Uterine smooth muscle cell (primary cell): Measurements from ENCODE around the gene NOP9. TPM values are rescaled to one million over a fixed set of nuclear protein-coding genes. Genes with fewer than 3 reads are reported as not detected.

Experiments used
- total RNA-seq: library from RNA; depleted of rRNA; stranded (reverse); fragments of >200 nt; gene quantifications from 2 replicates; pipeline ENCODE4 v1.2.3, GENCODE V29; 2014

Gene NOP9, protein sequence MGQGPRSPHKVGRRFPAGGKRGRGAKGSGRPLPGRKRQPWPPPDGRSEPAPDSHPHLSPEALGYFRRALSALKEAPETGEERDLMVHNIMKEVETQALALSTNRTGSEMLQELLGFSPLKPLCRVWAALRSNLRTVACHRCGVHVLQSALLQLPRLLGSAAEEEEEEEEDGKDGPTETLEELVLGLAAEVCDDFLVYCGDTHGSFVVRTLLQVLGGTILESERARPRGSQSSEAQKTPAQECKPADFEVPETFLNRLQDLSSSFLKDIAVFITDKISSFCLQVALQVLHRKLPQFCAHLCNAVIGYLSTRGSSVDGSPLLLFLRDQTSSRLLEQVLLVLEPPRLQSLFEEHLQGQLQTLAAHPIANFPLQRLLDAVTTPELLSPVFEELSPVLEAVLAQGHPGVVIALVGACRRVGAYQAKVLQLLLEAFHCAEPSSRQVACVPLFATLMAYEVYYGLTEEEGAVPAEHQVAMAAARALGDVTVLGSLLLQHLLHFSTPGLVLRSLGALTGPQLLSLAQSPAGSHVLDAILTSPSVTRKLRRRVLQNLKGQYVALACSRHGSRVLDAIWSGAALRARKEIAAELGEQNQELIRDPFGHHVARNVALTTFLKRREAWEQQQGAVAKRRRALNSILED
- total RNA-seq, result 22.6 and 29.0 TPM in 2 replicates

DNA sequence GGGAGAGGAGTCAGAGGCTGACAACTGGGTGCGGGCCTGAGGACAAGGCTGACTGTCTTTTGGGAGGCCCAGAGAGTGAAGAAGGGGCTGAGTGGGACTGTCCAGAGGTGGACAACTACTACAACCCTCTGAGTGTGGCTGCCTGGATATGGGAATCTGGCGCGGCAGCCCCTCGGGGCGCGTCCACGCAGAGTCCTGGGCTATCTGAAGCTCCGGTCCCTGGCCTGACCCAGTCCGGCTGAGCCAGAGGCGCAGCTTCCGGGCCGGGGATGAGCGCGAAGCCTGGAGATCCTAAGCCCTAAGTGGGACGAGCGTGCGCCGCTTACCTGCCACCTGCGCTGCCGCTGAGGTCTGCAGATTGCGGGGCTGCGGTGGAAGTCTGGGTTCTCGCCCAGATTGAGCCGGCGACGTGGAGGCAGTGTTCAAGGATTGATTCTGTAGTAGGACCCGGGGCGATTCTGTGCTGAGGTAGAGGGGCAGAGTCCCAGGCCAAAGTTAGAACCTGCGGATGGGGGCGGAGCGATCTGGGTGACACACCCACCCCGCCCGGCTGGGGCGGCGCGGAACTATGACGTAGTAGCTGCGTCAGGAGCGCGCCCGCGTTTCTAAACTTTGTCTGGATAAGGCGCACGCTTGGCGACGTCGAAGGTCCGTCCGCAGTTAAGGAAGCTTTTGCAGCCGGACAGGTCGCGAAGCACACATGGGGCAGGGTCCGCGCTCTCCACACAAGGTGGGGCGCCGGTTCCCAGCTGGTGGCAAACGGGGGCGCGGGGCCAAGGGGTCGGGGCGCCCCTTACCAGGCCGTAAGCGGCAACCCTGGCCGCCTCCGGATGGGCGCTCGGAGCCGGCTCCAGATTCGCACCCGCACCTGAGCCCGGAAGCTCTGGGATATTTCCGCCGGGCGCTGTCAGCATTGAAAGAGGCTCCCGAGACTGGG is at the start of gene NOP9, which contains the start of gene DHRS1:
NOP9 (plus strand) TSS at position 596 of the 937 bp plus-strand sequence; CDS start at position 701, 105 bp downstream.
DHRS1 (minus strand) TSS at position 526 of the 937 bp plus-strand sequence. CDS start 674 bp downstream, outside the sequence.

DNA sequence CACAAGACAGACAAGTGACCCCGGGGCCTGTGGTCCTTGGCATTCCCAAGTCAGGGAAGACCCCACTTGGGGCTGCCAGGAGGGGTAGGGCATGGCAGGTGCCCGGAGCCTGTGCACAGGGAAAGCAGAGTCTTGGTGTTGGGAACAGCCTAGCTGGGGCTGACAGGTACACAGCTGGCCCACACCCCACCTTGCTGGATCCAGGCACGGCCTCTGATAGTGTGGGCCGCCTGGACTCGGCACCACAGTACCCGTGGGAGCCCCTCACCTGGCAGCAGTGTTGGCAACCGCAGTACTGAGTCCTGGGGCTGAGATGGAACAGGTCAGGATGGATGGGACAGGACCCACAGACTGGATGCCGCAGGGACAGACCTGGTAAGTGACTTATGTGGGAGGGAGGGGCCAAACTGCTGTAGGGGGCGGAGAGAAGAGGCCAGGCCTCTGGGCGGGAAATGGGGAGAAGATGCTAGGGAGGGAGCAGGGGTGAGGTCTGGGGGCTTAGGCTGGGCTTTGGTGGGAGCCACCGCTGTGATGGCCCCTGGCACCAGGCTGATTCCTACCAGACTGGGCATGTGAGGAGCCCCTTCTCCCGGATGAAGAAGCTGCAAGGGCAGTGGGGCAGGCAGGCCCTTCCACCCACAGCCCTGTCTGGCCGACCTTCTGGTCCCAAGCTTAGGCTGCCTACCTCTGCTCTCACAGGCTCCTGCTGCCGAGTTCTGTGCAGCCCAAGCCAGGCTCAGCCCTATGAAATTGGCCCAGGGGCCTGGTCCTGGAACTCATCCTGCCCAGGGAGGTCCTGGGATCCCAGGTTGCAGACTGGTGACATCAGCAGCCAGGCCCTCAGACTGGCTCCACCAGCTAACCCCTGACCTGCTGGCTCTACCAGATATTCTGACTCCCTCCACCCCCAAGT is 36.6 kb upstream of the NOP9 start, which contains the start of gene TGM1:
TGM1 (minus strand) TSS at position 357 of the 913 bp plus-strand sequence. CDS start 825 bp downstream, outside the sequence.

DNA sequence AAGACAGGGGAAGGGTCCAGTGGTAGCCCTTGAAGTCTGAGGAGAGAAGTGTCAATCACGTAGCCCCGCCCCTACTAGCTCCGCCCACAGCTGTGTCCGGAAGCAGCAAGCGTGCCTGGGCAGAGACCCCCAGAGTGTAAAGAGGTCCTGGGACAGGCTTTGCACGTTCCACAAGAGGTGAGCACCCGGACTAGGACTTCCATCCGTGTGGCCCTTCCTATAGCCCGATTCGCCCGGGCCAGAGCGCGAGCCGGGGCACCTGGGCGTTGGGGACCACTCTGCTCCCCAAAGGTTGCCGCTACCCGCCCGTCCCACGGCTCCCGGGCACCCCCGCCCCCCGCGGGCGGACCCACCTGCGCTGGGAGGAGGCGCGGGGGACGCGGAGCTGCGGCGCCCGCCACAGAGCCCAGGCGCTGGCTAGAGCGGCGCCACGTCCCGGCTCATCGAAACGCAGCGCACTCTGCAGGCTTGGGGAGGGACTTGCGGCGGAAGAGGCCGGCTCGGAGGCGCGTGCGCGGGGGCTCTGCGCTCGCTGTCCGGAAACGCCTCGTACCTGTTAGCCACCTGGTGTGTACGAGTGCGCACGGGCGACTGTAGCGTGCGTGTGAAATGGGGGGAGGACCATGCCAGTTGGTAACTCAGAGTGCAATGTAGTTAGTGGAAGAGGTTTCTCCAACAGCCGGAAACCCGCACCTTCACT is 28.4 kb upstream of the NOP9 start, which contains the start of gene RABGGTA:
RABGGTA (minus strand) TSS at position 464 of the 700 bp plus-strand sequence. CDS start 482 bp downstream, outside the sequence.

DNA sequence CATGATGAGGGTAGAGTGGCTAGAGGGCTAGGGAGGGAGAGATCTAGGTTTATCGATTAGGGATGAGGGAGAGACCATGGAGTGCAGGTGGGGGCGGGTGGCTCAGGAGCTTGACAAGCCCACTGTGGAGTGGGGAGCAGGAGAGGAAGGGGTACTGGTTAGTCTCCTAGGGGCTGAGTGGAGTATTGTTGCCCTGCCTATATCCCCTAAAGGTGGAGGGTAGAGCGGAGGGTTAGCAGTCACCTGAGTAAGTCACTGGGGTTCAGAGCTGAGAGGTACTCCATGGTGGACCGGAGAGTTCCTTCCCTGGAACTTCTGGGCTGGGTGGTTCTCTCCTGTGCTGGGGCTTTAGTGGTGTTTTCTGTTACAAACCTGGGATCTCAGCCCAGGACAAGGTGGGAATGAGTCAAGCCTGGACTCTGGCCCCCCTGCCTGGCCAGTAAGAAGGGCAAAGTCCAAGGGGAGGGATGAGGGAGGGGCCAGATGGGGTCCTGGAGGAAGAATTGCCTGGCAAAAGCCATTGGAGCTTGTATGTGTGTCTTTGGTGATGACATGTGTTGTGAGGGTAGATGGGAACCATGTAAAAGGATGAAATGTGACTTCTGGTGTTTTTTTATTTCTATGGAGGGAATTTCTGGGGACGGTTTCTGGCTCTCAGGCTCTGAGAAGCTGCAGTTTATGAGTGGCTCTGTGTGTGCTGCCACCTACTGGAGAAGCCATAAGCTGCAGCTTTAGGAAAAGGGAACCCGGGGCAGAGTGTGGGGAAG is 8.1 kb downstream of the NOP9 start, which contains the start of gene CIDEB:
CIDEB (minus strand) TSS at position 403 of the 767 bp plus-strand sequence; CDS start at position 284, 119 bp downstream.

DNA sequence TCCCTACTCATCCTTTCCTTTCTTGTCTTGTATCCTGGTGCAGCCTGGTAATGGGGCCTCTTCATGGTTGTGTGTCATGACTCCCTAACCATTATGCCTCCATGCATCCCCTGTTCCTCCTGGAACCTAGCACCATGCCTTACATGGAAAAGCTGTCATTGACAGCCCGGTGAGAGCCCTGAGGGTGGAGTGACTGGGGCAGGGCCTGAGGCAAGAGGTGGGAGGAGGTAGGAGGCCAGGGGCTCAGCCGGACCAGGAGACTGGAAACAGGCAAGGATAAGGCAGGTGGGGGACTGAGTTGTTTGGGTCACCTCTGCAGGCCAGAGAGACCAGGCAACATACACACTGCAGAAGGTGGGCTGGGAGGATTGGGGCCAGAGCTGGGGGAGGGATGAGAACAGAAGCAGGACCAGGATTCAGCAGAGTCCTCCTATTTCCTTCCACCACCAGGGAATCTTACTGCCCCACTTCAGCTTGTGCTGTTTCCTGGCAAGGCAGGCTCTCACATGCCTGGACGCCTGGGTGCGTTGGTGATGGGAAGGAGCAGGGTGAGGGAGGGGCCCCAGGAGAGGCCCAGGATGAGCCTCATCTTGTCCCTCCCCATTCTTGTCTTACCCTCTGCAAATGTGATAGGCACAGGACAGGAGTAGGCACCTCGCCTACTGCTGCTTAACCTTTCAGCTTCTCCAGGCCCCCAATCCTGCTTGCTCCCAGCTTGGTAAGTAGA is 10.1 kb downstream of the NOP9 start, which contains the start of gene LTB4R2:
LTB4R2 (plus strand) TSS at position 603 of the 727 bp plus-strand sequence. CDS start 525 bp downstream, outside the sequence.

DNA sequence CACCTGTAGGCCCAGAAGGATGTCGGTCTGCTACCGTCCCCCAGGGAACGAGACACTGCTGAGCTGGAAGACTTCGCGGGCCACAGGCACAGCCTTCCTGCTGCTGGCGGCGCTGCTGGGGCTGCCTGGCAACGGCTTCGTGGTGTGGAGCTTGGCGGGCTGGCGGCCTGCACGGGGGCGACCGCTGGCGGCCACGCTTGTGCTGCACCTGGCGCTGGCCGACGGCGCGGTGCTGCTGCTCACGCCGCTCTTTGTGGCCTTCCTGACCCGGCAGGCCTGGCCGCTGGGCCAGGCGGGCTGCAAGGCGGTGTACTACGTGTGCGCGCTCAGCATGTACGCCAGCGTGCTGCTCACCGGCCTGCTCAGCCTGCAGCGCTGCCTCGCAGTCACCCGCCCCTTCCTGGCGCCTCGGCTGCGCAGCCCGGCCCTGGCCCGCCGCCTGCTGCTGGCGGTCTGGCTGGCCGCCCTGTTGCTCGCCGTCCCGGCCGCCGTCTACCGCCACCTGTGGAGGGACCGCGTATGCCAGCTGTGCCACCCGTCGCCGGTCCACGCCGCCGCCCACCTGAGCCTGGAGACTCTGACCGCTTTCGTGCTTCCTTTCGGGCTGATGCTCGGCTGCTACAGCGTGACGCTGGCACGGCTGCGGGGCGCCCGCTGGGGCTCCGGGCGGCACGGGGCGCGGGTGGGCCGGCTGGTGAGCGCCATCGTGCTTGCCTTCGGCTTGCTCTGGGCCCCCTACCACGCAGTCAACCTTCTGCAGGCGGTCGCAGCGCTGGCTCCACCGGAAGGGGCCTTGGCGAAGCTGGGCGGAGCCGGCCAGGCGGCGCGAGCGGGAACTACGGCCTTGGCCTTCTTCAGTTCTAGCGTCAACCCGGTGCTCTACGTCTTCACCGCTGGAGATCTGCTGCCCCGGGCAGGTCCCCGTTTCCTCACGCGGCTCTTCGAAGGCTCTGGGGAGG is 11.3 kb downstream of the NOP9 start, which contains the start of gene LTB4R:
LTB4R (plus strand) TSS at position 857 of the 959 bp plus-strand sequence. CDS start 4,150 bp downstream, outside the sequence.

DNA sequence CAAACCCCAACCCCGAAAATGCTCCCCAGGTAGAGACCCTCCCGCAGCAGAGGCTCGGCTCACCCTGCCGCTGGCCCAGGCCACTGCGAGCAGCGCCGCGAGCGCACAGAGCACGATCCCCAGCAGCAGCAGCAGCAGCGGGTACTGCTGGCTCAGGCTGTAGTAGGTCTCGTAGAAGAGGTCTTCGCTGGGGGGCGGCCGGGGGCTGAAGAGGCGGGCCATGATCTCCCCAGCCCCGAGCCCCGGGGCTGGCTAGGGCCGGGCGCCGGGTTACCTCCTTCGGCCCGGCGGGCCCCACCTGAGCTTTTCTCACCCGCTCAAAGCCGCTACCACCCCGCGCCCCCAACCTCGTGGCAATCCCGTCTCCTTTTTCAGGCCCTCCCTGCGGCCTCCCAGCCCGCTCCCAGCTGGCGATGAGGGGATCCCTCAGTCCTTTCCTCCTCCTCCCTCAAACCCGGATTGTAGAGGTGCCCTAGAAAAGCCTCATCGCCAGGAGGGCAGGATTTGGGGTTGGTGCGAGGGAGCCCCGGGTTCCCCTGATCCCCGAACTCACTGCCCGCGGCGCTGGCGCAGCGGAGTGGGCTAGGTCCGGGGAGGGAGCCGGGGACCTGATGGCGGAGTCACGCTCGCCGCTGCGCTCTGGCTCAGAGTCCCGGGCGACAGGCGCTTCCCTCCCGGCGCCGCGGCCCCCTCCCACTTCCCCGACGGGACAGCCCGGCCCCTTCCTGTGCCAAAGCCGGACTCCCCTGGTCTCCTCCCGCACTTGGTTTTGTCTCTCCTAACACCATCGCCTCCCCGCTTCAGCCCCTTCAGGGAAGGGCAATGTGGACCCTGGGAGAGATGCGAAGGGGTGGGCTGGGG is 35.0 kb downstream of the NOP9 start, which contains the start of gene ADCY4:
ADCY4 (minus strand) TSS at position 641 of the 861 bp plus-strand sequence; CDS start at position 222, 419 bp downstream.

DNA sequence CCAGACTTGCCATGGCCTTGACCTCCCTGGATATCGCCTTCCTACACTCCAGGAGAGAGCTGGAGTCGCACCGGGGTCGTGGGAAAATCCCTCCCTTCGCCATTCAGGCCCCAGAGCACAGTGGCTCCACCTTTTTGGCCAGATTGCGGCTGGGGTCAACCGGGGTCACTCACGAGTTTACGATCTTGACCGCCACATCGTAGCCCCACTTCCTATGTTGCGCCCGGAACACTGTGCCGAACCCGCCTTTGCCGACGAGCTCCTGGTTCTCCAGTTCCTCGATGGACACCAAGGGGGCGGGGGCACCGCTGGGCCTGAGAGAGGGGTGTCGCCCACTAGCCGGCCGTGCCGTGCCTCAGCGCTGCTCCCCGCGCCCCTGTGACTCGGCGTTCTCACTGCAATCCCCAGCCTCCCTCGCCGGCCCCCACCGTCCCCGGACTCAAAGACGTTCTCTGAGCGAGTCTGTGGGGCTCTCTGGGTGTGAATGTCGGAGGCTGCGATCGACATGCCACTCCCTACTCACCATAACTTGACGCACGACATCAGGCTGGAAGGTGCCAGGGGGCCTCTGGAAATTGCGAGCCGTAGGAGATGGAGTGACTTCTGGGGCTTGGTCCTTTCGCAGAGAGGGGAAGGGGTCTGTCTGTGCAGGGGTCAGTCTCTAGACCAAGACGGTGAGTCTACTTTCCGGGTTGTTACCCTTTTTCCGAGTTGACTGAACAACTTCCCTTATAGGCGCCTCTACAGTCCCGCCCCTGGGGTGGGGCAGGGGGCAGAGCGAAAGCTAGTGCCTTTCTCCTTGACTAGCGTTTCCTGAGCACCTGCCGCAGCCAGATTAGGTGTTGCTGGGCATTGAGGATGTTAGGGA is 39.9 kb downstream of the NOP9 start, which contains the start of gene RIPK3:
RIPK3 (minus strand) TSS at position 708 of the 868 bp plus-strand sequence; CDS start at position 543, 165 bp downstream.

Other genes with a start within 250 kb of the NOP9 start
- under 0.01 and 0.12 TPM in 2 replicates for gene CARMIL3, start 247.8 kb upstream of the NOP9 start, total RNA-seq
- gene CPNE6, start 228.3 kb upstream of the NOP9 start, total RNA-seq, result not detected in 2 replicates
- 40.1 and 60.2 TPM in 2 replicates for gene PCK2, start 205.5 kb upstream of the NOP9 start, total RNA-seq
- 56.0 and 64.2 TPM in 2 replicates for gene DCAF11, start 185.1 kb upstream of the NOP9 start, total RNA-seq
- gene NRL, start 184.9 kb upstream of the NOP9 start, total RNA-seq, result 0.55 and 1.00 TPM in 2 replicates
- 0.37 TPM in 1 of 2 replicates, not detected in the other for gene FITM1, start 169.2 kb upstream of the NOP9 start, total RNA-seq
- 69.7 and 121 TPM in 2 replicates for gene PSME1, start 163.7 kb upstream of the NOP9 start, total RNA-seq
- gene EMC9, start 158.3 kb upstream of the NOP9 start, total RNA-seq, result 20.0 and 34.6 TPM in 2 replicates
- gene PSME2, start 153.2 kb upstream of the NOP9 start, total RNA-seq, result 111 and 120 TPM in 2 replicates
- 40.7 and 44.7 TPM in 2 replicates for gene RNF31, start 152.4 kb upstream of the NOP9 start, total RNA-seq
- gene IRF9, start 138.6 kb upstream of the NOP9 start, total RNA-seq, result 68.6 and 80.1 TPM in 2 replicates
- gene REC8, start 127.8 kb upstream of the NOP9 start, total RNA-seq, result 0.87 and 1.1 TPM in 2 replicates
- gene IPO4, start 111.0 kb upstream of the NOP9 start, total RNA-seq, result 47.9 and 71.6 TPM in 2 replicates
- 74.9 and 79.5 TPM in 2 replicates for gene TM9SF1, start 104.4 kb upstream of the NOP9 start, total RNA-seq
- 0.11 TPM in 1 of 2 replicates, not detected in the other for gene TSSK4, start 94.2 kb upstream of the NOP9 start, total RNA-seq
- gene CHMP4A, start 86.4 kb upstream of the NOP9 start, total RNA-seq, result 32.7 and 38.6 TPM in 2 replicates
- 18.9 and 23.2 TPM in 2 replicates for gene MDP1, start 83.8 kb upstream of the NOP9 start, total RNA-seq
- gene NEDD8, start 67.5 kb upstream of the NOP9 start, total RNA-seq, result 163 and 222 TPM in 2 replicates
- gene GMPR2, start 66.9 kb upstream of the NOP9 start, total RNA-seq, result 57.1 and 69.0 TPM in 2 replicates
- 59.9 and 69.5 TPM in 2 replicates for gene TINF2, start 57.2 kb upstream of the NOP9 start, total RNA-seq
- 0.25 and 0.55 TPM in 2 replicates for gene TGM1, start 36.7 kb upstream of the NOP9 start, total RNA-seq
- gene RABGGTA, start 28.3 kb upstream of the NOP9 start, total RNA-seq, result 17.9 and 28.6 TPM in 2 replicates
- 13.3 and 19.2 TPM in 2 replicates for gene DHRS1, start 70 bp upstream of the NOP9 start, total RNA-seq
- gene CIDEB, start 8.1 kb downstream of the NOP9 start, total RNA-seq, result 1.6 and 2.9 TPM in 2 replicates
- 3.7 and 3.8 TPM in 2 replicates for gene LTB4R2, start 10.3 kb downstream of the NOP9 start, total RNA-seq
- gene LTB4R, start 11.7 kb downstream of the NOP9 start, total RNA-seq, result 1.2 and 1.5 TPM in 2 replicates
- gene ADCY4, start 35.2 kb downstream of the NOP9 start, total RNA-seq, result 5.1 and 8.1 TPM in 2 replicates
- gene RIPK3, start 40.1 kb downstream of the NOP9 start, total RNA-seq, result 0.50 and 1.00 TPM in 2 replicates
- 62.5 and 76.2 TPM in 2 replicates for gene NFATC4, start 68.3 kb downstream of the NOP9 start, total RNA-seq
- 9.1 and 13.2 TPM in 2 replicates for gene NYNRIN, start 99.2 kb downstream of the NOP9 start, total RNA-seq
- 1.5 and 5.5 TPM in 2 replicates for gene CBLN3, start 129.8 kb downstream of the NOP9 start, total RNA-seq
- 60.5 and 61.6 TPM in 2 replicates for gene KHNYN, start 130.1 kb downstream of the NOP9 start, total RNA-seq
- gene SDR39U1, start 142.9 kb downstream of the NOP9 start, total RNA-seq, result 11.6 and 12.9 TPM in 2 replicates
- gene CMA1, start 208.4 kb downstream of the NOP9 start, total RNA-seq, result not detected in 2 replicates